PFSK-1 (cell line): ENCODE measurements around the gene VRK1.

ENCODE experiments used
- POLR2AphosphoS5 ChIP-seq: IDR thresholded peaks from 2 replicates; pipeline ENCODE4 v1.6.1; 2012; ENCODE audit warnings: low read depth, mild to moderate bottlenecking, control low read depth, low read length, moderate library complexity
- SIN3A ChIP-seq: IDR thresholded peaks from 2 replicates; pipeline ENCODE4 v1.6.1; 2012; ENCODE audit warnings: mild to moderate bottlenecking, low read length, moderate library complexity, borderline replicate concordance; ENCODE audit not compliant: insufficient read depth

DNA sequence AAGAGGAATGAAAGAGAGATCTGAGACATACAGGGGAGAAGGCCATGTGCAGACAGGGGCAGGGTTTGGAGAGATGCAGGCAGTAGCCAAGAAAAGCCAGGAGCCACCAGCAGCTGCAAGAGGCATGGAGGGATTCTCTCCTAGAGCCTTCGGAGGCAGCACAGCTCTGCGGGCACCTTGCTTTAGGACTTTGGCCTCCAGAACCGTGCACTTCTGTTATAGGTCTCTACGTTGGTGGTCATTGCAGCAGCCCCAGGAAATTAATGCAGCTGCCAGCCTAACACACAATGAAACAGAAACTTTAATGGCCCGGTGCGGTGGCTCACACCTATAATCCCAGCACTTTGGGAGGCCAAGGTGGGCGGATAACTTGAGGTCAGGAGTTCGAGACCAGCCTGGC is 14.7 kb upstream of the VRK1 start:
- TF ChIP-seq SIN3A (no peak), POLR2AphosphoS5 (no peak)
